Ishikawa (cell line): ENCODE measurements around the gene RCOR2.

Source experiments
- EP300 ChIP-seq: IDR thresholded peaks from 2 replicates; pipeline ENCODE4 v1.6.1; 2012; ENCODE audit warnings: borderline replicate concordance
- MAX ChIP-seq: IDR thresholded peaks from 2 replicates; pipeline ENCODE4 v1.6.1; 2012
- REST ChIP-seq: IDR thresholded peaks from 2 replicates; pipeline ENCODE4 v1.6.1; 2012; ENCODE audit warnings: low read depth, mild to moderate bottlenecking
- TAF1 ChIP-seq: IDR thresholded peaks from 2 replicates; pipeline ENCODE4 v1.6.1; 2012; ENCODE audit warnings: low read depth, mild to moderate bottlenecking
- YY1 ChIP-seq: IDR thresholded peaks from 2 replicates; pipeline ENCODE4 v1.6.1; 2012; ENCODE audit warnings: low read depth
- ZBTB7A ChIP-seq: IDR thresholded peaks from 2 replicates; pipeline ENCODE4 v1.6.1; 2012; ENCODE audit warnings: low read depth

- peak; percentile 42 for TF ChIP-seq EP300
- no peak for TF ChIP-seq REST
- TF ChIP-seq TAF1: peak; percentile 69; the same call in 1 of the 2 replicates
- TF ChIP-seq MAX: peak; percentile 71; the same call in 1 of the 2 replicates
- TF ChIP-seq ZBTB7A: peak; percentile 71
- TF ChIP-seq YY1: no peak
These were observed at the start of gene RCOR2 for GRCh38 chr11:63916837-63917691.
